Left ventricle myocardium superior (tissue), 1 donor: ENCODE measurements around the gene SH3RF1. TPM values are rescaled to one million over a fixed set of nuclear protein-coding genes. Genes with fewer than 3 reads are reported as not detected.

Experiments used
- ATAC-seq: fragments of 200-7000 bp; cut with Tn5 transposase; one replicate; pipeline ENCODE4 v1.9.1; 2020; ENCODE audit warnings: mild to moderate bottlenecking, moderate library complexity
- DNase-seq: peaks from one replicate; pipeline ENCODE4 v3.0.0-alpha.2; 2020
- intact Hi-C: fragments of 100-400 bp; cut with micrococcal nuclease; formaldehyde crosslinking; loops from one replicate; pipeline ENCODE4 v1.11.0; 2022
- total RNA-seq: library from RNA; stranded (reverse); fragmentation: NEBNext Ultra II Directional; extraction: Animal tissue kit (Norgen Biotek cat#: 25700); gene quantifications from one replicate; pipeline ENCODE4 v1.2.1, GENCODE V29; 2021
- donor health status: DM: no; HTN: yes; CAD: no; lungs with severe emphysema.

Gene SH3RF1
- total RNA-seq, 1 donor from 2014 or later: 5.8 TPM

- DNase-seq (no peak), ATAC-seq (no peak)
- intact Hi-C loops: no loop called here
Measured at GRCh38 chr4:169124661-169125060, 146.1 kb downstream of the SH3RF1 start.

- intact Hi-C loops: no loop called here
- DNase-seq (no peak), ATAC-seq (no peak)
Measured at GRCh38 chr4:169122422-169122821, 148.3 kb downstream of the SH3RF1 start.

- ATAC-seq (no peak), DNase-seq (no peak)
- intact Hi-C loops: no loop called here
Measured at GRCh38 chr4:169121861-169122382, 148.8 kb downstream of the SH3RF1 start.

- no peak for ATAC-seq
- no peak for DNase-seq
- intact Hi-C loops: no loop called here
Measured at GRCh38 chr4:169120624-169121023, 150.1 kb downstream of the SH3RF1 start.

- ATAC-seq (no peak), DNase-seq (no peak)
- intact Hi-C loops: no loop called here
Measured at GRCh38 chr4:169119536-169119935, 151.2 kb downstream of the SH3RF1 start.

GRCh38 chr4:169117591-169118081, 153.1 kb downstream of the SH3RF1 start:
- DNase-seq (no peak), ATAC-seq (no peak)
- intact Hi-C loops: no loop called here

- DNase-seq (peak; percentile 24), ATAC-seq (no peak)
- intact Hi-C loops: no loop called here
Measured at GRCh38 chr4:169116270-169116901, 154.4 kb downstream of the SH3RF1 start.

- intact Hi-C loops: no loop called here
- DNase-seq: no peak
- peak; percentile 19 for ATAC-seq
Measured at GRCh38 chr4:169115897-169116254, 154.9 kb downstream of the SH3RF1 start.

- no peak for ATAC-seq
- DNase-seq: no peak
- intact Hi-C loops: no loop called here
Measured at GRCh38 chr4:169115144-169115896, 155.4 kb downstream of the SH3RF1 start.

- intact Hi-C loops: no loop called here
- ATAC-seq (no peak), DNase-seq (no peak)
Measured at GRCh38 chr4:169114341-169114974, 156.3 kb downstream of the SH3RF1 start.

- intact Hi-C loops: no loop called here
- DNase-seq: no peak
- ATAC-seq: no peak
Measured at GRCh38 chr4:169110633-169111032, 160.1 kb downstream of the SH3RF1 start.

GRCh38 chr4:169109035-169109675, 161.6 kb downstream of the SH3RF1 start:
- ATAC-seq (no peak), DNase-seq (no peak)
- intact Hi-C loops: no loop called here

GRCh38 chr4:169108303-169108702, 162.5 kb downstream of the SH3RF1 start:
- DNase-seq: no peak
- intact Hi-C loops: no loop called here
- ATAC-seq: no peak

- ATAC-seq (peak; percentile 64), DNase-seq (no peak)
- intact Hi-C loops: no loop called here
Measured at GRCh38 chr4:169107528-169107927, 163.2 kb downstream of the SH3RF1 start.

- ATAC-seq (no peak), DNase-seq (no peak)
- intact Hi-C loops: no loop called here
Measured at GRCh38 chr4:169106696-169107229, 164.0 kb downstream of the SH3RF1 start.

GRCh38 chr4:169105620-169106019, 165.1 kb downstream of the SH3RF1 start:
- DNase-seq: no peak
- intact Hi-C loops: no loop called here
- ATAC-seq: no peak

- intact Hi-C loops: no loop called here
- DNase-seq: no peak
- ATAC-seq: peak; percentile 27
Measured at GRCh38 chr4:169103966-169104412, 166.8 kb downstream of the SH3RF1 start.

- ATAC-seq (peak; percentile 9), DNase-seq (no peak)
- intact Hi-C loops: no loop called here
Measured at GRCh38 chr4:169102026-169102425, 168.7 kb downstream of the SH3RF1 start.

- no peak for ATAC-seq
- intact Hi-C loops: no loop called here
Measured at GRCh38 chr4:169100670-169101101, 170.1 kb downstream of the SH3RF1 start.

More at GRCh38 chr4:169100670-169101101, 170.1 kb downstream of the SH3RF1 start:
- no peak for DNase-seq
